ENCODE data around the gene LRFN4.

GRCh38 chr11:66853242-66854229 is 3.3 kb upstream of the LRFN4 start:
- no peak for TF ChIP-seq SUZ12 (IDR thresholded peaks at IDR 0.05; ENCODE audit: extremely low read depth, insufficient read depth, insufficient read length)
- TF ChIP-seq YY1 (IDR thresholded peaks at IDR 0.05; ENCODE audit: insufficient read depth, insufficient read length) = no peak
